Cardiac fibroblast (primary cell): ENCODE measurements around the gene SIRT2.

Experiments used
- DNase-seq, 2 donors: peaks; one replicate each; pipeline versions ENCODE4 v3.0.0 to v3.0.0-alpha.2; 2010; ENCODE audit warnings: low read depth in 2 of 2
- H3K4me3 ChIP-seq, 2 donors: replicated peaks in 1 of 2; 1 replicate in 1 of 2; 2 replicates in 1 of 2; pipeline ENCODE4 v1.5.1; 2011; ENCODE audit warnings: low read depth in 2 of 2, low read length in 2 of 2, mild to moderate bottlenecking in 2 of 2, moderate library complexity in 1 of 2
- TF ChIP-seq, protein P1 (sequence below): IDR thresholded peaks from one replicate; pipeline ENCODE4 v1.5.1; 2011; ENCODE audit warnings: low read depth, mild to moderate bottlenecking, low read length, inconsistent platforms

Gene SIRT2

DNA sequence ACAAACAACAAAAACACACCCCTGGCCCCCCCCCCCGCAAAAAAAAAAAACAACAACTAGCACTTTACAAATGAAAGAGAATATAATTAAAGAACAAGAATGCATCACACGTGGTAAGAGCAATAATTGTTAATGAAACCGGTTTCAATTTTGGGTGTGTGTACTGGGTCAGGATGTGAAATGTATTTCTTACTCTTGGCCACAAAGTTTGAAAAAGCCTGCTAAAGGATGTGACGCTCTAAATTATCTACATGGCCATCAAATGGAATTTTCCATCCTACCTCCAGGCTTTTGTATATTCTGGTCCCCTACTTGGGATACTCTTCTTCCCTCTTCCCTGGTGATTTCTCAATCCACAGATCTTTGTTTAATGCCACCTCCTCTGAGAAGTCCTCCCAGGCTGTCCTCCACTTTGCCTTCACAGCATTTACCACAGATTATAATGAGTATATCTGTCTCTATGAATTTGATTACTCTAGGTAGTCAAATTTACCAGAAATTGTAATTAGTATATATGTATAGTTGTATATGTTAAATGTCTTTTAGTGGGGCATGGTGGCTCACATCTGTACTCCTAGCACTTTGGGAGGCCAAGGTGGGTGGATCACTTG lies 29.1 kb upstream of the SIRT2 start:
- no peak overlapping the region for H3K4me3 ChIP-seq
- TF ChIP-seq, protein P1, sequence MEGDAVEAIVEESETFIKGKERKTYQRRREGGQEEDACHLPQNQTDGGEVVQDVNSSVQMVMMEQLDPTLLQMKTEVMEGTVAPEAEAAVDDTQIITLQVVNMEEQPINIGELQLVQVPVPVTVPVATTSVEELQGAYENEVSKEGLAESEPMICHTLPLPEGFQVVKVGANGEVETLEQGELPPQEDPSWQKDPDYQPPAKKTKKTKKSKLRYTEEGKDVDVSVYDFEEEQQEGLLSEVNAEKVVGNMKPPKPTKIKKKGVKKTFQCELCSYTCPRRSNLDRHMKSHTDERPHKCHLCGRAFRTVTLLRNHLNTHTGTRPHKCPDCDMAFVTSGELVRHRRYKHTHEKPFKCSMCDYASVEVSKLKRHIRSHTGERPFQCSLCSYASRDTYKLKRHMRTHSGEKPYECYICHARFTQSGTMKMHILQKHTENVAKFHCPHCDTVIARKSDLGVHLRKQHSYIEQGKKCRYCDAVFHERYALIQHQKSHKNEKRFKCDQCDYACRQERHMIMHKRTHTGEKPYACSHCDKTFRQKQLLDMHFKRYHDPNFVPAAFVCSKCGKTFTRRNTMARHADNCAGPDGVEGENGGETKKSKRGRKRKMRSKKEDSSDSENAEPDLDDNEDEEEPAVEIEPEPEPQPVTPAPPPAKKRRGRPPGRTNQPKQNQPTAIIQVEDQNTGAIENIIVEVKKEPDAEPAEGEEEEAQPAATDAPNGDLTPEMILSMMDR, result no peak
- DNase-seq, result no peak

DNA sequence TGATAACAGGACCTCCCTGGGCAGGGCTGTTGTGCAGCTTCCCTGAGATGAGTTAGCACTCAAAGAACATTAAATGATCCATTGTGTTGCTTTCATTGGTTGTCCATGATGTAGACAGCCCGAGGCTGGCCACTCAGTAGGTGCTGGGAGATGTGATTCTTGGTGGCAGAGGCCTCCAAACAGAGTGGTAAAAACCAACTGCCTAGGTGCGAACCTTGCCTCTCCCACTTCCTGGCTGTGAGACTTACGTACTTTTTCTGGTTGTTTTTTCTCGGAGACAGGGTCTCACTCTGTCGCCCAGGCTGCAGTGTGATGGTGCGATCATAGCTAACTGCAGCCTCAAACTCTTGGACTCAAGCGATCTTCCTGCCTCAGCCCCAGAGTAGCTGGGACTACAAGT lies 25.0 kb upstream of the SIRT2 start:
- TF ChIP-seq, protein P1, result no peak
- no peak overlapping the region for H3K4me3 ChIP-seq
- no peak for DNase-seq

DNA sequence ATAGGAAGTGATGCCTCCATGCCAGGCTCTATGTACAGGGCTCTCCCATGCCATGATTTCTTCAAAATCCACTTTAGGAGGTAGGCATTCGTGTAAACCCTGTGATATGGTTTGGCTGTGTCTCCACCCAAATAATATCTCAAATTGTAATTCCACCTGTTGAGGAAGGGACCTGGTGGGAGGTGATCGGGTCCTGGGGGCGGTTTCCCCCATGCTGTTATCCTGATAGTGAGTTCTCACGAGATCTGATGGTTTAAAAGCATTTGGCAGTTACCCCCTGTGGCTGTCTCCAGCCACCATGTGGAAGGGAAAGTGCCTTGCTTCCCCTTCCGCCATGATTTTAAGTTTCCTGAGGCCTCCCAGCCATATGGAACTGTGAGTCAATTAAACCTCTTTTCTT lies 23.1 kb upstream of the SIRT2 start:
- no peak for DNase-seq
- H3K4me3 ChIP-seq, result no peak overlapping the region
- TF ChIP-seq, protein P1, result no peak

DNA sequence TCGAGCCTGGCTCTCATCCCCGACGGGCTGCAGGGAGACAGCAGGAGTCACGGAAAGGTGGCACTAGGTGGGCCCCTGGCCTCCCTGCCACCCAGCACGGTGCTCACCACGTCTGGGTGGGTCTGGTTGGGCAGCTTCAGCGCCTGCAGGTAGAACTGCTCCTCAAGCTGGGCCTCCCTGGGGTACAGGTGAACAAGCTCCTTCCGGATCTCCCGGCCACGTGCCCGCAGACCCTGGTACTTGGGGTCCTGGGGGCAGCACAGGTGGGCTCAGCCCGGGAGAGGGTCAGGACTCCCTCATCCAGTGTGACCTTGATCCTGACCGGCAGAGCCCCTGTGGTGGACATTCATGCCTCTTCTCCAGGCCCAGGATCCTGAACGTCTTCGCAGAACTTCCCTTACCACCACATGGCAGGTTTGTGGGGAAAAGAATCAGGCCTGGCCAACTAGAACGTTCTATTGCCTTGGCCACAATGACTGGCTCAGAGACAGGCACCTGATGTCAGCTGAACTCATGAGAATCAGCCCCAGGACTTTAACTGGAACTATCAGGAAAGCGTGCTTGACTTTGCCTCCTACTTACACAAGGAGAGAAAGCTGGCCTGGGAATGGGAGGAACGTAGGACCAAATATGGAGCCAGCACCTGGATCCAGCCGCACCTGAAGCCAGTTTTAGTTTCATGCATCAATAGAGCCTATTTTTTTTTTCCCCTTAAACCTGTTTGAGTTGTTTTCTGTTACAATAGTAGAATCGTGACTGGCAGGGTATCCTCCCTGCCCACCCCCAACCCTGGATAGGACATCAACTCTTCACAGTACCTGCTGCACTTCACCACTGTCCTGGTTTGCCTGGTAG lies 22.2 kb upstream of the SIRT2 start:
- TF ChIP-seq, protein P1, result no peak
- no peak overlapping the region for H3K4me3 ChIP-seq
- no peak for DNase-seq

DNA sequence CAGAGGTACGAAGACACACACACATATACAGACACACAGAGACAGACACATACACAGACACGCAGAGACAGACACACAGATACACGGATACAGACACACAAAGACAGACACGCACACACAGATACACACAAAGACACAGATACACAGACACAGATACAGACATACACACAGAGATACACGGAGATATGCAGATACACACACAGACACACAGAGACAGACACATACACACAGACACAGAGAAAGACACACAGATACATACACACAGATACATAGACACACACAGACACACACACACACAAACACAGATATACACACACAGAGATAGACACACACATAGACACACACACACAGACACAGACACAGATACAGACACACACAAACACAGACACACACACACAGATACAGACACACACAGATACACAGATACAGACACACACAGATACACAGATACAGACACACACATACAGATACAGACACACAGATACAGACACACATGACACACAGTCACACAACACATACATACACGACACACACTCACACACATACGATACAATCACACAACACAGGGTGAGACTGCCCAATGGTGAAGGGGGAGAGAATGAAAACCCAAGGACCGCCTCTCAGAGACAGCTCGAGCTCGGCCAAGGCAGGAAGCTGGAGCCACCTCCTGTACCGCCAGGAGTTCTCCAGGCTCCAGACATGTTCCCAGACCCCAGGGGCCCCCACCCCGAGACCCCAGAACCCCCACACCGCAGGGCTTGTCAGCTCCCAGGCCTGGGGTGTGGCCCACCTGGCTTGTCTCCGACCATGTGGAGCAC lies 21.4 kb upstream of the SIRT2 start:
- no peak for DNase-seq
- H3K4me3 ChIP-seq, result no peak overlapping the region
- TF ChIP-seq, protein P1, result no peak

DNA sequence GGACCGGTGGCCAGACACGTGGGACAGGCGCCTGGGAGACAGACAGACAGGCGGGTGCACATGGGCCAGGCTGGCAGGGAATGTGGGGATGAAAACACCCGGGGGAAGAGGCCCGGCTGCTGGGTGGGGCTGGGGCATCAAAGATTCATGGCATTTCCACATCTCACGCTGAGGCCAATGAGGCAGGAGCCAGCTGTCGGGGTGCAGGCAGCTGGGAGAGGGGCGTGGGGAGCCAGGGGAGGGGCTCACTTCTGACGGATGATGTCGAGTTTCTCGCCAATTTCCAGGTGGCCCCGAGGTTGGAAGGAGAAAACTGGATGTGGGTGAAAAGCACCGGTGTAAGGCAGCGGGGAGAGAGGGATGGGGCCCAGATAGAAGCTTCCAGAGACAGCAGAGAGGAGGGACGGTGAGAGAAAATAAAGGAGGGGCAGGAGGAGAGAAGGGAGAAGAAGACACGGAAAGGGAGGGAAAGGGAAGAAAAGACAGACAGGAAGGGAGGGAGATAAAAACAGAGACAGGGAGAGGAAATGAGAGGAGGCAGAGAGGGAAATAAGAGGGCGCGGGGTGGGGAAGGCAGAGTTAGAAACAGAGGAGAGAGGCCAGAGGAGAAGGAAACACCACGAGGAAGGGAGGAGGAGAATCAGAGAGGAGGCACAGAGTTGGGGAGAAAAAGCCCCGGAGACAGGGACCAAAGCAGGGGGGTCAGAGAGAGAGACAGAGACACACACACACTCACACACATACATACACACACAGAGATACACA lies 20.6 kb upstream of the SIRT2 start:
- TF ChIP-seq, protein P1, result no peak
- H3K4me3 ChIP-seq, result no peak overlapping the region
- no peak for DNase-seq
